ENCODE results near the gene ZNF598. TPM values are rescaled to one million over a fixed set of nuclear protein-coding genes. Genes with fewer than 3 reads are reported as not detected.

Gene ZNF598
- total and polyA plus RNA-seq, 2 of the 13 experiments (the other 11 are each of a cell fraction or from before 2014, with no cell fraction given): 13.5 to 14.2 TPM

DNA sequence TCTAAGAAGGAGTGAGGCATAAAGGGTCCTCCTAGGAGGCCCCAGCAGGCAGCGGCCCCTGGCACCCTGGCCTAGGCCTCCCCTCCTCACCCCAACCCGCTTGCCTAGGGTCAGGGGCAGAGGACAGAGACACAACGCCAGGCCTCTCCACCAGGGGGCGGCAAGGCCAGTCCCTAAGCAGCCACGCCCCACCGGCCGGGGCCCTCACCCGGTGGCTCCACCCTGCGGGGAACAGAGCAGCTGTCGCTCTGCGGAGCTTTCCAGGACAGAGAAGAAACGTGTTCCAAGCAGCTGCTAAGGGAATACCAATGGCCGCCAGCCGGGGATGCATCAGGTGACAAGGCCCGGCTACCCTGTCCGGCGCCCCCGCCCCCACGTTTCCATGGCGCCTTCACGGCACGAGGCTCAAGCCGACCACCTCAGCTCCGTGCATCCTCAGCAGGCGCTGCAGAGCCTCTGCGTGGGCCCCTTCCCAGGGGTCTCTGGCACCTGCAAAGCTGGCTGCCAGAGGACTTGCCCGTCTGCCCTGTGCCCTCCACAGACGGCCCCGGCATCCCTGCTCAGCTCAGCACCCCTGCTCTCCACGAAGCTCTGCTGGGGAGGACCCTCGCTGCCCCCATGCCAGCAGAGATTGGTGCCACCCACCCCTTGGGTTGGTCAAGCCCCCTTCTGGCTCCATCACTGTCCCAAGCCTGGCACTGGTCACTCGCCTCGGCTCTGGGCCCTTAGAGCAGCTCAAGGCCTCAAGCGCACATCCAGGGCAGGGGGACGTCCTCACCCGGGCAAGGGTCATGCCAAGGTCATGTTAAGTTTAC is 5.6 kb downstream of the ZNF598 start (continued):
- TF ChIP-seq AGO2 (optimal IDR thresholded peaks at IDR 0.05; ENCODE audit: low read depth, low read length) (peak; percentile 20), BORCS8-MEF2B (CRISPR knock-in tag; IDR thresholded peaks at IDR 0.05) (0 out of 2 replicates have a peak, but pooled peaks have one; percentile 35), ZNF724P (CRISPR knock-in tag; IDR thresholded peaks at IDR 0.05; ENCODE audit: borderline replicate concordance) (no peak), FOXA3 (CRISPR knock-in tag; IDR thresholded peaks at IDR 0.05) (peak; percentile 48), FOXJ3 (CRISPR knock-in tag; IDR thresholded peaks at IDR 0.05; ENCODE audit: borderline replicate concordance) (0 out of 2 replicates have a peak, but pooled peaks have one; percentile 29), ZNF619 (CRISPR knock-in tag; IDR thresholded peaks at IDR 0.05) (no peak), NR2C2 (CRISPR knock-in tag; IDR thresholded peaks at IDR 0.05; ENCODE audit: borderline replicate concordance) (peak; percentile 37; the same call in 1 of the 2 replicates), THAP11 (CRISPR knock-in tag; IDR thresholded peaks at IDR 0.05) (peak; percentile 81), ZMYM3 (CRISPR knock-in tag; IDR thresholded peaks at IDR 0.05) (peak; percentile 71; the same call in 1 of the 2 replicates), KAT8 (CRISPR knock-in tag; IDR thresholded peaks at IDR 0.05) (peak; percentile 71), ZNF557 (CRISPR knock-in tag; IDR thresholded peaks at IDR 0.05) (no peak), ARNT2 (CRISPR knock-in tag; IDR thresholded peaks at IDR 0.05; ENCODE audit: low read depth) (0 out of 2 replicates have a peak, but pooled peaks have one; percentile 37), ZIK1 (CRISPR knock-in tag; IDR thresholded peaks at IDR 0.05; ENCODE audit: borderline replicate concordance, low read depth) (no peak; the same call in 1 of the 2 replicates), ZFP36L1 (CRISPR knock-in tag; IDR thresholded peaks at IDR 0.05) (no peak), ZNF768 (CRISPR knock-in tag; IDR thresholded peaks at IDR 0.05) (peak; percentile 70), WIZ (CRISPR knock-in tag; IDR thresholded peaks at IDR 0.05) (no peak), ZFX (CRISPR knock-in tag; IDR thresholded peaks at IDR 0.05; ENCODE audit: low read depth) (peak; percentile 83), ZNF709 (CRISPR knock-in tag; IDR thresholded peaks at IDR 0.05) (no peak), MXD4 (CRISPR knock-in tag; IDR thresholded peaks at IDR 0.05) (peak; percentile 32; the same call in 1 of the 2 replicates)
- TF ChIP-seq, protein P1, sequence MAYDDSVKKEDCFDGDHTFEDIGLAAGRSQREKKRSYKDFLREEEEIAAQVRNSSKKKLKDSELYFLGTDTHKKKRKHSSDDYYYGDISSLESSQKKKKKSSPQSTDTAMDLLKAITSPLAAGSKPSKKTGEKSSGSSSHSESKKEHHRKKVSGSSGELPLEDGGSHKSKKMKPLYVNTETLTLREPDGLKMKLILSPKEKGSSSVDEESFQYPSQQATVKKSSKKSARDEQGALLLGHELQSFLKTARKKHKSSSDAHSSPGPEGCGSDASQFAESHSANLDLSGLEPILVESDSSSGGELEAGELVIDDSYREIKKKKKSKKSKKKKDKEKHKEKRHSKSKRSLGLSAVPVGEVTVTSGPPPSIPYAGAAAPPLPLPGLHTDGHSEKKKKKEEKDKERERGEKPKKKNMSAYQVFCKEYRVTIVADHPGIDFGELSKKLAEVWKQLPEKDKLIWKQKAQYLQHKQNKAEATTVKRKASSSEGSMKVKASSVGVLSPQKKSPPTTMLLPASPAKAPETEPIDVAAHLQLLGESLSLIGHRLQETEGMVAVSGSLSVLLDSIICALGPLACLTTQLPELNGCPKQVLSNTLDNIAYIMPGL (CRISPR knock-in tag; IDR thresholded peaks at IDR 0.05; ENCODE audit: borderline replicate concordance in 1 of 2, low read depth in 1 of 2): peak; percentile 87 to 96
- TF ChIP-seq, protein P2, sequence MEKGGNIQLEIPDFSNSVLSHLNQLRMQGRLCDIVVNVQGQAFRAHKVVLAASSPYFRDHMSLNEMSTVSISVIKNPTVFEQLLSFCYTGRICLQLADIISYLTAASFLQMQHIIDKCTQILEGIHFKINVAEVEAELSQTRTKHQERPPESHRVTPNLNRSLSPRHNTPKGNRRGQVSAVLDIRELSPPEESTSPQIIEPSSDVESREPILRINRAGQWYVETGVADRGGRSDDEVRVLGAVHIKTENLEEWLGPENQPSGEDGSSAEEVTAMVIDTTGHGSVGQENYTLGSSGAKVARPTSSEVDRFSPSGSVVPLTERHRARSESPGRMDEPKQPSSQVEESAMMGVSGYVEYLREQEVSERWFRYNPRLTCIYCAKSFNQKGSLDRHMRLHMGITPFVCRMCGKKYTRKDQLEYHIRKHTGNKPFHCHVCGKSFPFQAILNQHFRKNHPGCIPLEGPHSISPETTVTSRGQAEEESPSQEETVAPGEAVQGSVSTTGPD (CRISPR knock-in tag; IDR thresholded peaks at IDR 0.05): no peak
- TF ChIP-seq, protein P3, sequence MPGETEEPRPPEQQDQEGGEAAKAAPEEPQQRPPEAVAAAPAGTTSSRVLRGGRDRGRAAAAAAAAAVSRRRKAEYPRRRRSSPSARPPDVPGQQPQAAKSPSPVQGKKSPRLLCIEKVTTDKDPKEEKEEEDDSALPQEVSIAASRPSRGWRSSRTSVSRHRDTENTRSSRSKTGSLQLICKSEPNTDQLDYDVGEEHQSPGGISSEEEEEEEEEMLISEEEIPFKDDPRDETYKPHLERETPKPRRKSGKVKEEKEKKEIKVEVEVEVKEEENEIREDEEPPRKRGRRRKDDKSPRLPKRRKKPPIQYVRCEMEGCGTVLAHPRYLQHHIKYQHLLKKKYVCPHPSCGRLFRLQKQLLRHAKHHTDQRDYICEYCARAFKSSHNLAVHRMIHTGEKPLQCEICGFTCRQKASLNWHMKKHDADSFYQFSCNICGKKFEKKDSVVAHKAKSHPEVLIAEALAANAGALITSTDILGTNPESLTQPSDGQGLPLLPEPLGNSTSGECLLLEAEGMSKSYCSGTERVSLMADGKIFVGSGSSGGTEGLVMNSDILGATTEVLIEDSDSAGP (CRISPR knock-in tag; IDR thresholded peaks at IDR 0.05; ENCODE audit: borderline replicate concordance): peak; percentile 75
- TF ChIP-seq, protein P4, sequence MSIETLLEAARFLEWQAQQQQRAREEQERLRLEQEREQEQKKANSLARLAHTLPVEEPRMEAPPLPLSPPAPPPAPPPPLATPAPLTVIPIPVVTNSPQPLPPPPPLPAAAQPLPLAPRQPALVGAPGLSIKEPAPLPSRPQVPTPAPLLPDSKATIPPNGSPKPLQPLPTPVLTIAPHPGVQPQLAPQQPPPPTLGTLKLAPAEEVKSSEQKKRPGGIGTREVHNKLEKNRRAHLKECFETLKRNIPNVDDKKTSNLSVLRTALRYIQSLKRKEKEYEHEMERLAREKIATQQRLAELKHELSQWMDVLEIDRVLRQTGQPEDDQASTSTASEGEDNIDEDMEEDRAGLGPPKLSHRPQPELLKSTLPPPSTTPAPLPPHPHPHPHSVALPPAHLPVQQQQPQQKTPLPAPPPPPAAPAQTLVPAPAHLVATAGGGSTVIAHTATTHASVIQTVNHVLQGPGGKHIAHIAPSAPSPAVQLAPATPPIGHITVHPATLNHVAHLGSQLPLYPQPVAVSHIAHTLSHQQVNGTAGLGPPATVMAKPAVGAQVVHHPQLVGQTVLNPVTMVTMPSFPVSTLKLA (IDR thresholded peaks at IDR 0.05): 0 out of 2 replicates have a peak, but pooled peaks have one; percentile 17

All from HepG2 (cell line).